DMS 273 (cell line): ENCODE data around the gene IGF2.
"Not testable (repeated sequence)": the region's sequence is repeated elsewhere in the genome, so short reads cannot be mapped to it uniquely, and the experiment has no call there.

Source experiments
- DNase-seq: peaks from one replicate; lab custom pipeline; 2025; ENCODE audit not compliant: unreplicated experiment; lab: John Stamatoyannopoulos, UW

The IGF2 gene, protein sequence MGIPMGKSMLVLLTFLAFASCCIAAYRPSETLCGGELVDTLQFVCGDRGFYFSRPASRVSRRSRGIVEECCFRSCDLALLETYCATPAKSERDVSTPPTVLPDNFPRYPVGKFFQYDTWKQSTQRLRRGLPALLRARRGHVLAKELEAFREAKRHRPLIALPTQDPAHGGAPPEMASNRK

DNA sequence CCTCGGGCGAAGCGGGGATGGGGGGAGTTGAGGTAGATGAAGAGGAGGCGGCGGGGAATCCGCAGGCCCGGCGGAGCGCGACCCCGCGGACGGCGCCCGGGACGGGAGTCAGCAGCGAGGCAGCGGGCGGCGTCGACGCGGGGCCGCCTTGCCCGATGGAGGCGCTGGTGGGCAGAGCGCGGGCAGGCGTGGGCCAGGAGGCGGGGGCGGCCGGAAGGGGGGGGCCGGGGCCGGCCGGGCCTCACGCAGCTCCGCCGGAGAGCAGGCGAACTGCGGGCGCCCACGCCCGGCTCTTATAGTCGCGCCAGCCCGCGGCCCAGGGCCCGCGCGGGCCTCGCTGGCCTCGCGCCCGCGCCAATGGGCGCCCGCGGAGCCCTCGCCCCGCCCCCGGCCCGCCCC is at the start of gene IGF2:
IGF2 (minus strand) TSS at position 267 of the 399 bp plus-strand sequence. CDS start 3,866 bp downstream, outside the sequence.
- DNase-seq: peak; percentile 40

DNA sequence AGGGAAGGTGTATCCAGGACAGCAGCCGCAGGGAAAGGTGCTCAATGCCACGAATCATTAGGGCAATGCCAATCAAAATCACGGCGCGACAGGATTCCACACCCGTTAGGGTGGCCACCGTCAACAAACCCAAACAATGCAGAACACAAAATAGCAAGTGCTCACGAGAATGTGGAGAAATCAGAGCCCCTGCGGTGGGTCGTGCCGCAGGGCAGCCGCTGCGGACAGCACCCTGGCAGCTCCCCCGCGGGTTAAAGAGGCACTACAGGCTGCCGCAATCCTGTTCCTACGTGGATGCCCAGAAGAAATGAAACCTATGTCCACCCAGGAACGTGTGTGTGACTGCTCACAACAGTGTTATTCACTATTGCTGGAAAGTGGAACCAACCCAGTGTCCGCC is 49.6 kb upstream of the IGF2 start:
- no peak for DNase-seq

GRCh38 chr11:2187280-2187707 is 48.1 kb upstream of the IGF2 start:
- no peak for DNase-seq

- DNase-seq: peak; percentile 63
Observed at GRCh38 chr11:2186669-2187279, 47.6 kb upstream of the IGF2 start.

DNA sequence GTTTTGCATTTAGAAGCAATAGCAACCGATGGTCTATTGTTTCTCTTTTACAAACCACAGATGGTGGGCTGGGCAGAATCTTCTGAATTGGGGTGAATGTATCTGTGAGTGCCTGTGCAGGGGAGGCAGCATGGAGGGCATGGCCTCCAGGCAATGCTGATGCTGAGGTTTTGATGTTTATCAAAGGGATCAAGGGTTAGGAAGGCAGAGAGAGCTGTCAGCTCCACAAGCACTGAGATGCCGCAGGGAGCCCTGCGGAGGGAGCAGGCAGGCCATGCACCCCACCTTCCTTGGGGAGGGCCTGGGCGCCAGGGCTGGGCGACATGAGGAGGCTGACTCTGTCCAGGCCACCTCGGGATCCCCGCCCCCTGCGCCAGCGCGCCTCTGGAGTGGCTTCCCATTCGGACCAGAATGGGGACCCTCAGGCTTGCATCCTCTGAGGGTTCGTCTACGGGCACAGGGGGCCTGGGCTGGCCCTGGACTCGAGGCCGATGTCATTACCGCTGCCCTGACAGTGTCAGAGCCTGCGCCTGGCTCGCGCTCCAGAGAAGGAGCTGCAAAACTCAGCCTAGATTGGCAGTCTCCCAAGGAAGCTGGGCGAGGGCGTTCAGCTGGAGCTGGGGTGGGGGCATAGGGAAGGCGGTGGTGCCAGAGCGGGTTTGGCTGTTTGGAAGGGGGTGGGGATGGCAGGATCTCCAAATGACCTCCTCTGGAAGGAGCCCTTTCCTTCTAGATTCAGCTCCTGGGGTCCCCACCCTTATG is 46.3 kb upstream of the IGF2 start:
- DNase-seq: no peak

- DNase-seq: no peak
Observed at GRCh38 chr11:2182692-2183474, 43.7 kb upstream of the IGF2 start.

DNA sequence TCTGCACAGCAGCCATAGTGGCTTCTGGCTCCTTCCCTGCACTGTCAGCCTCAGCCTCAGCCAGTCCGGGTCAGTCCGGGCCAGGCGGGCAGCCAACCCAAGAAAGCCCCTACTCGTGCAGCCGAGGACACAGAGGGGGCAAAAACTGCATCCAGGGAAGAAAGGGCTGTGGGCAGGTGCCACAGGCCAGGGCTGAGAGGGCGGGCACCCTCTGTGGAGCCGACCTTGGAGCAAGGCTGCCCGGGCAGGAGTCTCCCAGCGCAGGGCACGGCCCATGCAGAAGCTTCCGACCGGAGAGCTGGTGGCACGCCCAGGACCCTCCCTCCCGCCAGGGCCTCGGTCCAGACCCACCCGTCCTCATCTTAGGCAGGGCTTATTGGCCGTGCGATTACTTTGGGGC is 42.9 kb upstream of the IGF2 start:
- no peak for DNase-seq

- DNase-seq: no peak
Observed at GRCh38 chr11:2180789-2181370, 41.7 kb upstream of the IGF2 start.

GRCh38 chr11:2180347-2180746 is 41.2 kb upstream of the IGF2 start:
- DNase-seq: no peak

GRCh38 chr11:2179516-2179915 is 40.3 kb upstream of the IGF2 start:
- no peak for DNase-seq

DNA sequence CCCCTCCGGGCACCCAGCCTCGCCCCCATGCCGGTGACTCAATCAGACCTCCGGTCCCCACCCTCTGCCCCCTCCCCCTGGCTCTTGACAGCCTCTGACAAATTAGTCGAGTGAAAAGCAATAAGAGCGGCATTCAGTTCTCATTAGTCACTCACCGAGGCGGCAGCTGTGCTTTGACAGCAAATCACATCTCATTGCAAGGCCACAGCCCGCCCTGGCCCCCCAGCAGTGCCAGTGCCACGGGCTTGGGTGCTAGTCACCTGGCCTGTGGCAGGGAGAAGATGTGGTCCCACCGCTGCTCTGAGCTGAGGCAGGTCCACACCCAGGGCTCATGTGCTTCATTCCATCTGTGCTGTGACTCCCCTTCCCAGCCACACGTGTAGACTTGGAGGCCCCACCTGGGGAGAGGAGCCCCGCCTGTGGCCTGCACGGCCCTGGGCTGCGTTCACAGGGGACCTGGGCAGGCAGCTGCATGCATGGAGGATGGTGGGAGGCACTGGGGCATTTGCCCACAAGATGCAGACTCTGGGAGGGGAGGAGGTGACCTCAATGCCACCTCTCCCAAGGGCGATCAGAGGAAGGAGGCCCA is 39.8 kb upstream of the IGF2 start:
- no peak for DNase-seq

- not testable (repeated sequence) for DNase-seq
Observed at GRCh38 chr11:2178055-2178773, 39.0 kb upstream of the IGF2 start.

GRCh38 chr11:2177076-2177475 is 37.9 kb upstream of the IGF2 start:
- no peak for DNase-seq

DNA sequence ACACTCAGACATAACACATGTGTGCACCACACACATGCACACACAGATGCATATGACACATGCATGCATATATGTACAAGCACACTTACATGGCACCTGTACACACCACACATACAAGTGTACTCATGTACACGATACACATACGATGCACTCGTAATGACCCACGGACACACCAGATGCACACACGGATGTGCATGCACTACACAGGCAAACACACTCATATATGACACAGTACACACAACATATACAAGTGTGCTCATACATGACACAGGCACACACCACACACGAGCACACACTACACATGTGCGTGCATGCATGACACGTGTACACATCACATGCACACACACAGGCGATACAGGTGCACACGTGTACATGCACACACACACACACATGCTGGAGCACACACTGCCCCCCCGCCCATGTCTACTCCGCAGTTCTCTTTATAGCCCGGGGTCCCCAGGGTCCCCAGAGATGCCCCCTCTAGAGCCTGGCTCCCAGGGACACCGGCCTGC is 37.3 kb upstream of the IGF2 start:
- DNase-seq: no peak

DNA sequence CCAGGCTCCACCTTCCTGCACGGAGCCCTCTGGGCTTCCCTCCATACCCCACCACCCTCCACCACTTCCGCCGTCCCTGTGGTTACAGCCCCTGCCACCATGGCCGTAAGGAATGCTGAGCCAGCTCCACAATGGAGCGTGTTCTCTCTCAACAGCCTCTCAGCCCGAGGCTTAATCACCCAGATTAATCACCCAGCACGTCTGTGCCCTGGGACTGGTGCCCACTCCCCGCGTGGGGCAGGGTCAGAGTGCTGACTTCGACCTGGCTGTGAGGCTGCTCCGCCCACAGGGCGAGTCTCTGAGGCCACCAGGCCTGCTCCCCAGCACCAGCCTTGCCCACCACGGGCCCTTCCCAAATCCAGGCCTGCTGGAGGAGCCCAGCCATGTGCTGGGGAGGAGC is 36.5 kb upstream of the IGF2 start:
- no peak for DNase-seq

GRCh38 chr11:2174361-2174760 is 35.2 kb upstream of the IGF2 start:
- no peak for DNase-seq

- no peak for DNase-seq
Observed at GRCh38 chr11:2173761-2174160, 34.6 kb upstream of the IGF2 start.

DNA sequence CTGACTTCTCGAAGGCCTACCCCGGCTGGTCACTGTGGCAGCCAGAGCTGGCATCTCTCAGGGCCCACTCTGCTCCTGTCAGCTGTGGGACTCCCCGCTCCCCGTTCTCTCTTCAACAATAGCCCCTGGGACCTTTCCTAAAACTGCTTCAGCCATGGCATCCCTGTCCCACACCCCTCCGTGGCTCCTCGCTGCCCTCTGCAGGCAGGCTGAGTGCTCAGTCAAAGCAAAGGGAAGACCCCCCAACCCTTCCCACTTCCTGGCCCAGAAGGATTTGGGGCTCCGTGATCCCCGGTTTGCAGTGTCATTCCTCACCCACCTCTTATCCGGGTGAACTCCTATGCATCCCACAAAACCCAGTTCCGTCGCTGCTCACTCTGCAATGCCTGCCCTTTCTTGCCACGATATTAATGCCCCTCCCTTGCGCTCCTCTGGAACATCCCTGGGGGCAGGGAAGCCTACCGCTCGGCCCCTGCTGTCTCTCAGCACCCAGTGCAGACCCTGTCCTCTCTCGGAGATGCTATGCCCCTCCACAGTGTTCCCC is 34.0 kb upstream of the IGF2 start:
- DNase-seq: peak; percentile 30

GRCh38 chr11:2172676-2173075 is 33.5 kb upstream of the IGF2 start:
- no peak for DNase-seq

GRCh38 chr11:2171591-2172003 is 32.4 kb upstream of the IGF2 start, which contains the start of gene TH:
TSS of gene TH (minus strand) at chr11:2171815. CDS start at chr11:2171786, 29 bp downstream.
- DNase-seq: no peak
